Measurements from ENCODE around the gene PLEKHG4B. TPM values are rescaled to one million over a fixed set of nuclear protein-coding genes. Genes with fewer than 3 reads are reported as not detected.
A peak's percentile ranks its signal among the peaks of the same experiment; 100 is the strongest.

The PLEKHG4B gene
- total RNA-seq, 1 experiment from 2014 or later, result 44.3 TPM

DNA sequence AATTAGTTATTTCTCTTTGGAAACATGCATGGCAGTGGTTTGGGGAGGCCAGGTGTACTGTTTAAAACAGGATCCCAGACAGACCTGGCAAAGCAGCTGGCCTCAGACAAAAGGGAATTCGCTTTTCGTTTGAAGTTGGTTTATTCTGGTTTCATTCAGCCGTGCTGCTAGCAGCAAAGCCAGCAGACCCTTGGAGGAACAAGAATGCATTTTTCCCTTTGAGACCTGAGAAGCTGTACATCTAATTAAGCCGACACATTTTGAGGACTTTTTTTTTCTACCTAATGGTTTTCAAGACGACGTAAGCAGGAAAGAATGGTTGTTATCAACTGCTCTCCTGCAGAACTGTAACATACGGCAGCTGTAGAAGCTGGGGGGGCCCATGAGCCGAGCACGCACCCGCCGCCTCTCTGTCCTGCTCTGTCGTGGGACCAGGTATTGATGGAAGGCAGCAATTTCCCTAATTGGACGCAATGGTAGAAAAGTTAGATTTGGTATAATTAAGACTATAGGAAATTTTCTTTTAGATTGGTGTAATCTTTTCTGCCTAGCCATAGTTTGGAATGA is 13.6 kb downstream of the PLEKHG4B start:
- Histone ChIP-seq H3K4me1 (ENCODE audit: insufficient read depth, low read length) (peaks cover 7% of the 10 kb centered on the region), H3K79me2 (ENCODE audit: insufficient read depth, low read length) (peaks cover 4% of the 10 kb centered on the region; the same call in 1 of the 2 replicates), H2BK120ac (ENCODE audit: low read depth, low read length, poor library complexity, severe bottlenecking) (no peak overlapping the region), H3K79me1 (ENCODE audit: insufficient read depth, low read depth, low read length, poor library complexity, severe bottlenecking) (peaks cover 3% of the 10 kb centered on the region), H3K14ac (ENCODE audit: insufficient read depth, low read length) (no peak overlapping the region), H2BK12ac (ENCODE audit: insufficient read length, low read depth, low read length) (no peak overlapping the region), H2AFZ (ENCODE audit: low read length) (no peak overlapping the region), H2AK5ac (ENCODE audit: insufficient read length, low read length) (no peak overlapping the region), H4K20me1 (ENCODE audit: control insufficient read depth, insufficient read depth, insufficient read length) (no peaks in the 10 kb centered on the region), H3K18ac (ENCODE audit: insufficient read length, low read depth, low read length) (no peak overlapping the region), H4K8ac (replicated peaks; ENCODE audit: insufficient read length, low read depth, low read length) (no peak overlapping the region), H2BK20ac (ENCODE audit: low read depth, low read length, poor library complexity, severe bottlenecking) (no peak overlapping the region), H3K27ac (ENCODE audit: insufficient read length, low read depth, low read length) (no peak overlapping the region), H3K4me2 (ENCODE audit: insufficient read depth, insufficient read length, low read length) (no peak overlapping the region), H3K9ac (ENCODE audit: extremely low read depth, insufficient read length, low read length) (no peak overlapping the region), H3K4ac (ENCODE audit: low read depth, low read length) (no peak overlapping the region), H4K5ac (ENCODE audit: insufficient read length, low read depth, low read length) (no peak overlapping the region), H3K56ac (ENCODE audit: insufficient read length, low read depth, low read length) (no peak overlapping the region), H3K9me3 (ENCODE audit: control insufficient read depth, low read depth, low read length) (no peaks in the 10 kb centered on the region), H3K27me3 (ENCODE audit: insufficient read depth, low read length) (no peaks in the 10 kb centered on the region), H4K91ac (ENCODE audit: insufficient read length, low read depth, low read length) (no peak overlapping the region), H3K23ac (ENCODE audit: insufficient read length, low read depth, low read length) (no peak overlapping the region), H3K23me2 (ENCODE audit: insufficient read length, low read depth, low read length, poor library complexity, severe bottlenecking) (no peaks in the 10 kb centered on the region), H2BK15ac (ENCODE audit: low read depth, low read length) (no peak overlapping the region), H2BK5ac (ENCODE audit: insufficient read length, low read length) (no peak overlapping the region), H3T11ph (ENCODE audit: low read length) (no peak overlapping the region)
- H3K4me1 Mint-ChIP-seq, result peaks cover 42 to 45% of the 10 kb centered on the region in 2 experiments
- WGBS (ENCODE audit: extremely low coverage, insufficient read length, low lambda C conversion rate), result no CpG with 5 or more reads among the region's 13 CpGs
- DNase-seq, result no peak
- TF ChIP-seq, protein P1, sequence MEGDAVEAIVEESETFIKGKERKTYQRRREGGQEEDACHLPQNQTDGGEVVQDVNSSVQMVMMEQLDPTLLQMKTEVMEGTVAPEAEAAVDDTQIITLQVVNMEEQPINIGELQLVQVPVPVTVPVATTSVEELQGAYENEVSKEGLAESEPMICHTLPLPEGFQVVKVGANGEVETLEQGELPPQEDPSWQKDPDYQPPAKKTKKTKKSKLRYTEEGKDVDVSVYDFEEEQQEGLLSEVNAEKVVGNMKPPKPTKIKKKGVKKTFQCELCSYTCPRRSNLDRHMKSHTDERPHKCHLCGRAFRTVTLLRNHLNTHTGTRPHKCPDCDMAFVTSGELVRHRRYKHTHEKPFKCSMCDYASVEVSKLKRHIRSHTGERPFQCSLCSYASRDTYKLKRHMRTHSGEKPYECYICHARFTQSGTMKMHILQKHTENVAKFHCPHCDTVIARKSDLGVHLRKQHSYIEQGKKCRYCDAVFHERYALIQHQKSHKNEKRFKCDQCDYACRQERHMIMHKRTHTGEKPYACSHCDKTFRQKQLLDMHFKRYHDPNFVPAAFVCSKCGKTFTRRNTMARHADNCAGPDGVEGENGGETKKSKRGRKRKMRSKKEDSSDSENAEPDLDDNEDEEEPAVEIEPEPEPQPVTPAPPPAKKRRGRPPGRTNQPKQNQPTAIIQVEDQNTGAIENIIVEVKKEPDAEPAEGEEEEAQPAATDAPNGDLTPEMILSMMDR (conservative IDR thresholded peaks at IDR 0.05), result no peak
- no peak overlapping the region for H3K4me3 Mint-ChIP-seq
- peak overlapping the region in 2 of 3 experiments; percentile 39 to 54; a peak in 2 of 7 replicates for H3K27ac Mint-ChIP-seq
- H3K9me3 Mint-ChIP-seq, result peaks cover 0 to 3% of the 10 kb centered on the region in 2 experiments; a peak in 2 of 5 replicates
- peaks cover 13 to 43% (median 13%) of the 10 kb centered on the region in 3 experiments; a peak in 6 of 7 replicates for H3K36me3 Mint-ChIP-seq (ENCODE audit: insufficient read depth in 1 of 3, low read depth in 3 of 3)
- H3K27me3 Mint-ChIP-seq (ENCODE audit: low read depth), result no peaks in the 10 kb centered on the region

Data from H9 (cell line).